NCI-H524 (cell line): ENCODE results near the gene CACNB2.
"Not testable (repeated sequence)": the region's sequence is repeated elsewhere in the genome, so short reads cannot be mapped to it uniquely, and the experiment has no call there.

Source experiments
- DNase-seq, 2 experiments: peaks; one replicate each; lab custom pipeline; 2025; lab: John Stamatoyannopoulos, UW

The CACNB2 gene

GRCh38 chr10:18566177-18566576 lies 426.0 kb downstream of the CACNB2 start:
- DNase-seq, result no peak

GRCh38 chr10:18567343-18567856 lies 427.2 kb downstream of the CACNB2 start:
- DNase-seq, result no peak

GRCh38 chr10:18570386-18570785 lies 430.2 kb downstream of the CACNB2 start:
- DNase-seq, result not testable (repeated sequence)

GRCh38 chr10:18571076-18571475 lies 430.9 kb downstream of the CACNB2 start:
- no peak for DNase-seq

GRCh38 chr10:18571780-18572179 lies 431.6 kb downstream of the CACNB2 start:
- no peak for DNase-seq

GRCh38 chr10:18572959-18573561 lies 432.8 kb downstream of the CACNB2 start:
- DNase-seq, result no peak

GRCh38 chr10:18576586-18576985 lies 436.4 kb downstream of the CACNB2 start:
- no peak for DNase-seq

GRCh38 chr10:18577823-18578685 lies 437.8 kb downstream of the CACNB2 start:
- no peak for DNase-seq

GRCh38 chr10:18582803-18583202 lies 442.6 kb downstream of the CACNB2 start:
- no peak for DNase-seq

GRCh38 chr10:18583575-18584270 lies 443.5 kb downstream of the CACNB2 start:
- no peak for DNase-seq

- not testable (repeated sequence) for DNase-seq
Measured at GRCh38 chr10:18586637-18587036, 446.4 kb downstream of the CACNB2 start.

- DNase-seq, result not testable (repeated sequence)
Measured at GRCh38 chr10:18591141-18591540, 450.9 kb downstream of the CACNB2 start.
